K562 (cell line): ENCODE data around the gene KCNN3. TPM values are rescaled to one million over a fixed set of nuclear protein-coding genes. Genes with fewer than 3 reads are reported as not detected.

Experiments used
- ATAC-seq: fragments of 200-7000 bp; cut with Tn5 transposase; 3 replicates; pipeline ENCODE4 v1.9.1; 2020; ENCODE audit warnings: moderate library complexity
- BruUV-seq: library from RNA; stranded (reverse); fragments of 400-500 nt; replicated peaks from 2 replicates; lab custom pipeline; 2021; lab: Mats Ljungman, UMichigan
- CTCF ChIA-PET: fragments of 300-600 bp; formaldehyde crosslinking; extraction: SDS; loops from one replicate; lab custom pipeline; 2021; ENCODE audit warnings: low intra/inter-chr PET ratio; lab: Yijun Ruan, JAX
- POLR2A ChIA-PET: fragments of 300-600, 350-650 bp; sonication (Branson Sonifier 250); formaldehyde crosslinking; extraction: SDS; loops from one replicate; lab custom pipeline; 2021; ENCODE audit warnings: antibody characterized with exemption, inconsistent platforms; lab: Yijun Ruan, JAX
- DNase-seq, 4 experiments: peaks; one replicate each; pipeline versions ENCODE4 v3.0.0 to v3.0.0-alpha.2; 2011 to 2018; ENCODE audit warnings: low spot score in 3 of 4, mixed read lengths in 3 of 4; ENCODE audit errors: extremely low read depth in 1 of 4
- FAIRE-seq: peaks from 2 replicates; lab custom pipeline; 2011; peaks lifted over from hg19 to GRCh38; lab: Jason Lieb, UNC
- H2AFZ ChIP-seq: 2 replicates; pipeline ENCODE4 v1.6.0; 2011; ENCODE audit warnings: low read depth, low read length, control low read depth, inconsistent platforms
- H3K27ac ChIP-seq: fragments of 200-600 bp; 3 replicates; pipeline ENCODE4 v1.8.0; 2011; ENCODE audit warnings: low read depth, mild to moderate bottlenecking, control low read depth, inconsistent platforms, low read length, moderate library complexity, mixed read lengths; ENCODE audit errors: extremely low read depth
- H3K27me3 ChIP-seq, 2 experiments: fragments of 300-600 bp in 1 of 2; 2 replicates in 1 of 2; 3 replicates in 1 of 2; pipeline versions ENCODE4 v1.6.0 to v1.8.0; 2011; ENCODE audit warnings: inconsistent platforms in 2 of 2, low read length in 2 of 2, mild to moderate bottlenecking in 1 of 2, mixed read lengths in 1 of 2, moderate library complexity in 1 of 2; ENCODE audit not compliant: control insufficient read depth in 2 of 2, insufficient read depth in 2 of 2
- H3K36me3 ChIP-seq: fragments of 300-600 bp; 3 replicates; pipeline ENCODE4 v1.8.0; 2011; ENCODE audit warnings: mild to moderate bottlenecking, low read length, inconsistent platforms; ENCODE audit not compliant: control insufficient read depth, insufficient read depth
- H3K4me1 ChIP-seq, 2 experiments: fragments of 200-600 bp in 1 of 2; replicated peaks in 1 of 2; 2 replicates in 1 of 2; 3 replicates in 1 of 2; pipeline versions ENCODE4 v1.5.1 to v1.8.0; 2011; ENCODE audit warnings: inconsistent platforms in 2 of 2, low read length in 2 of 2, mild to moderate bottlenecking in 1 of 2, mixed read lengths in 1 of 2, moderate library complexity in 1 of 2; ENCODE audit not compliant: control insufficient read depth in 2 of 2, insufficient read depth in 2 of 2
- H3K4me2 ChIP-seq: 2 replicates; pipeline ENCODE4 v1.6.1; 2011; ENCODE audit warnings: low read length, control low read depth, inconsistent platforms, mixed read lengths; ENCODE audit not compliant: insufficient read depth
- H3K4me3 ChIP-seq: fragments of 200-600 bp; sonication (generic), shearing (Covaris generic); 2 replicates; pipeline ENCODE4 v1.5.1; 2016; ENCODE audit warnings: control low read depth, inconsistent platforms
- H3K79me2 ChIP-seq: fragments of 200-600 bp; 3 replicates; pipeline ENCODE4 v1.8.0; 2011; ENCODE audit warnings: low read length, inconsistent platforms; ENCODE audit not compliant: control insufficient read depth, insufficient read depth
- H3K9ac ChIP-seq, 2 experiments: 2 replicates each; pipeline versions ENCODE4 v1.6.0 to v1.6.1; 2011; ENCODE audit warnings: low read depth in 2 of 2, low read length in 2 of 2, control low read depth in 1 of 2, inconsistent platforms in 1 of 2, mild to moderate bottlenecking in 1 of 2, mixed read lengths in 1 of 2; ENCODE audit not compliant: insufficient read depth in 1 of 2
- H3K9me1 ChIP-seq: one replicate; pipeline ENCODE4 v1.6.0; 2011; ENCODE audit warnings: inconsistent platforms, mild to moderate bottlenecking, low read length, moderate library complexity; ENCODE audit not compliant: control insufficient read depth, insufficient read depth
- H3K9me3 ChIP-seq: replicated peaks from 2 replicates; pipeline ENCODE4 v1.5.1; 2011; ENCODE audit warnings: low read depth, low read length, inconsistent platforms; ENCODE audit not compliant: control insufficient read depth, insufficient read depth
- H4K20me1 ChIP-seq: replicated peaks from 2 replicates; pipeline ENCODE4 v1.6.1; 2011; ENCODE audit warnings: low read length, inconsistent platforms, mixed read lengths; ENCODE audit not compliant: control insufficient read depth, insufficient read depth
- BACH1 ChIP-seq: fragments of 200-800 bp; sonication (Bioruptor generic); IDR thresholded peaks from 2 replicates; pipeline ENCODE4 v1.6.1; 2016; ENCODE audit warnings: missing genetic modification characterization, missing compliant biosample characterization
- BHLHE40 ChIP-seq: IDR thresholded peaks from 2 replicates; pipeline ENCODE4 v1.6.1; 2011; ENCODE audit warnings: low read length, improper control_type of control experiment
- C11orf30 ChIP-seq: fragments of 450-650 bp; IDR thresholded peaks from 2 replicates; pipeline ENCODE4 v1.6.1; 2016; ENCODE audit warnings: low read depth, mild to moderate bottlenecking
- CREM ChIP-seq: IDR thresholded peaks from 2 replicates; pipeline ENCODE4 v1.6.1; 2014; ENCODE audit warnings: antibody characterized with exemption, low read depth
- IFI16 ChIP-seq: fragments of 250-450 bp; sonication (Bioruptor Pico); IDR thresholded peaks from 2 replicates; pipeline ENCODE4 v2.1.2; 2022; ENCODE audit warnings: mild to moderate bottlenecking, inconsistent platforms
- LCOR ChIP-seq: sonication (generic); formaldehyde crosslinking; IDR thresholded peaks from 2 replicates; pipeline ENCODE4 v1.8.0; 2022; ENCODE audit warnings: mild to moderate bottlenecking, missing genetic modification reagents
- MAFG ChIP-seq: fragments of 450-650 bp; conservative IDR thresholded peaks from 2 replicates; pipeline ENCODE4 v1.6.1; 2016; ENCODE audit warnings: missing genetic modification characterization, missing compliant biosample characterization
- MAFK ChIP-seq: IDR thresholded peaks from 2 replicates; pipeline ENCODE4 v1.6.1; 2011; ENCODE audit warnings: low read length, improper control_type of control experiment
- NFE2 ChIP-seq: IDR thresholded peaks from 2 replicates; pipeline ENCODE4 v1.6.1; 2014; ENCODE audit warnings: antibody characterized with exemption, low read depth
- RBFOX2 ChIP-seq: fragments of 200-400 bp; formaldehyde crosslinking; IDR thresholded peaks from 2 replicates; pipeline ENCODE4 v1.6.1; 2017; ENCODE audit warnings: low read depth, mild to moderate bottlenecking, low read length, moderate library complexity
- VEZF1 ChIP-seq: fragments of 200-800 bp; sonication (Bioruptor generic); IDR thresholded peaks from 2 replicates; pipeline ENCODE4 v1.6.1; 2017; ENCODE audit warnings: missing genetic modification characterization, missing compliant biosample characterization
- ZNF316 ChIP-seq: fragments of 450-650 bp; IDR thresholded peaks from 2 replicates; pipeline ENCODE4 v1.6.1; 2016
- ZNF644 ChIP-seq: fragments of 200-800 bp; sonication (Bioruptor generic); IDR thresholded peaks from 2 replicates; pipeline ENCODE4 v1.6.1; 2016; ENCODE audit warnings: low read depth, missing genetic modification characterization, missing compliant biosample characterization
- ZNF696 ChIP-seq: fragments of 250-450 bp; sonication (Bioruptor Pico); conservative IDR thresholded peaks from 2 replicates; pipeline ENCODE4 v1.4.0; 2020; ENCODE audit warnings: mild to moderate bottlenecking, moderate library complexity
- WGBS: fragments of 100-300 bp; shearing (Covaris generic); methylation state at CpG from one replicate; pipeline ENCODE4 v1.1.6; 2016; ENCODE audit warnings: low coverage, mixed read lengths; ENCODE audit not compliant: insufficient coverage; ENCODE audit errors: missing lambda C conversion rate; 5-methylcytosine and 5-hydroxymethylcytosine counted together
- in situ Hi-C: fragments of 300-500 bp; cut with MboI; formaldehyde crosslinking; loops from 4 replicates; pipeline ENCODE4 v1.15.0; 2018; ENCODE audit warnings: inconsistent platforms, mixed read lengths
- intact Hi-C: fragments of 100-400 bp; cut with micrococcal nuclease; formaldehyde crosslinking; loops from 2 replicates; pipeline ENCODE4 v1.14.2; 2022
- polyA plus RNA-seq, 8 experiments: library from polyadenylated mRNA; depleted of rRNA in 4 of 8; stranded (reverse) in 5 of 8; unstranded in 3 of 8; fragments of >200 nt; fragmentation: Nextera tagmentation in 2 of 8; fragmentation: Illumina TruSeq in 1 of 8; extraction: Ambion mirVana in 2 of 8; extraction: Trizol in 1 of 8; gene quantifications; 2 replicates each; pipeline versions ENCODE4 v1.2.1 to v1.2.3, GENCODE V29; 2011 to 2014; ENCODE audit warnings: inconsistent platforms in 1 of 8, missing spikeins in 1 of 8
- total RNA-seq, 7 experiments: library from RNA; depleted of rRNA in 6 of 7; stranded (reverse); fragments of >200 nt in 6 of 7; fragmentation: Illumina TruSeq in 2 of 7; extraction: Trizol in 2 of 7; gene quantifications; 2 replicates each; pipeline versions ENCODE4 v1.2.1 to v1.2.3, GENCODE V29; 2011 to 2021; ENCODE audit warnings: low replicate concordance in 1 of 7
- TF ChIP-seq, protein P1 (sequence below): fragments of 450-650 bp; IDR thresholded peaks from 2 replicates; pipeline ENCODE4 v1.6.1; 2016

KCNN3 gene
- total and polyA plus RNA-seq, 9 of the 15 experiments (the other 6 are each of a cell fraction or from before 2014, with no cell fraction given): 0.02 to 0.03 TPM; not detected in 7

GRCh38 chr1:154726443-154726842 is 143.6 kb downstream of the KCNN3 start:
- H3K4me2 ChIP-seq: no peak overlapping the region
- FAIRE-seq: no peak
- in situ Hi-C loops: no loop called here
- H3K79me2 ChIP-seq: no peaks in the 10 kb centered on the region
- H3K4me1 ChIP-seq: peaks cover 2 to 3% of the 10 kb centered on the region in 2 experiments; a peak in 3 of 5 replicates
- BruUV-seq: no TSS peak
- H3K27me3 ChIP-seq: peaks cover 32 to 45% of the 10 kb centered on the region in 2 experiments; a peak in 4 of 5 replicates
- no peaks in the 10 kb centered on the region for H4K20me1 ChIP-seq
- no peaks in the 10 kb centered on the region for H3K9me3 ChIP-seq
- H2AFZ ChIP-seq: no peak overlapping the region
- POLR2A ChIA-PET: interaction anchor here (0.7 kb wide), 2 partner anchors 11 to 15 kb away, joined by 3 read pairs; no protein-coding TSS in a partner anchor
- TF ChIP-seq ZNF696 (CRISPR knock-in tag) (no peak), NFE2 (peak; percentile 80), IFI16 (CRISPR knock-in tag) (no peak), ZNF644 (tag) (no peak), VEZF1 (CRISPR knock-in tag) (no peak), LCOR (CRISPR knock-in tag) (no peak), C11orf30 (peak; percentile 41; the same call in 1 of the 2 replicates), BHLHE40 (0 out of 2 replicates have a peak, but pooled peaks have one; percentile 14), MAFG (tag) (peak; percentile 48), BACH1 (tag) (peak; percentile 93), ZNF316 (0 out of 2 replicates have a peak, but pooled peaks have one; percentile 44), RBFOX2 (no peak), MAFK (peak; percentile 43), CREM (0 out of 2 replicates have a peak, but pooled peaks have one; percentile 12)
- TF ChIP-seq, protein P1, sequence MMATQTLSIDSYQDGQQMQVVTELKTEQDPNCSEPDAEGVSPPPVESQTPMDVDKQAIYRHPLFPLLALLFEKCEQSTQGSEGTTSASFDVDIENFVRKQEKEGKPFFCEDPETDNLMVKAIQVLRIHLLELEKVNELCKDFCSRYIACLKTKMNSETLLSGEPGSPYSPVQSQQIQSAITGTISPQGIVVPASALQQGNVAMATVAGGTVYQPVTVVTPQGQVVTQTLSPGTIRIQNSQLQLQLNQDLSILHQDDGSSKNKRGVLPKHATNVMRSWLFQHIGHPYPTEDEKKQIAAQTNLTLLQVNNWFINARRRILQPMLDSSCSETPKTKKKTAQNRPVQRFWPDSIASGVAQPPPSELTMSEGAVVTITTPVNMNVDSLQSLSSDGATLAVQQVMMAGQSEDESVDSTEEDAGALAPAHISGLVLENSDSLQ: no peak
- TF ChIP-seq, all 486 proteins: peak for 8
- Histone ChIP-seq H3K27ac (no peak overlapping the region), H3K36me3 (no peaks in the 10 kb centered on the region), H3K9ac (no peak overlapping the region), H3K4me3 (no peak overlapping the region), H3K9me1 (no peaks in the 10 kb centered on the region)
- CTCF ChIA-PET: no interaction called here
- DNase-seq: no peak
- intact Hi-C loops: no loop called here
- 0 out of 3 replicates have a peak, but pooled peaks have one; percentile 36 for ATAC-seq
- WGBS: 3% methylated on average over 10 of the region's 10 CpGs
